GM23338 (cell line): ENCODE measurements around the gene PALLD.

Experiments
- CREB1 ChIP-seq: fragments of 250-450 bp; sonication (Bioruptor Pico); IDR thresholded peaks from 2 replicates; pipeline ENCODE4 v1.5.0; 2020; ENCODE audit warnings: low read depth, mild to moderate bottlenecking, moderate library complexity
- EZH2 ChIP-seq: fragments of 200-600 bp; sonication (generic); IDR thresholded peaks from one replicate; pipeline ENCODE4 v1.8.0; 2017; ENCODE audit warnings: antibody characterized with exemption, mild to moderate bottlenecking, low read depth; ENCODE audit not compliant: unreplicated experiment
- EZH2phosphoT487 ChIP-seq: fragments of 200-600 bp; sonication (generic); IDR thresholded peaks from one replicate; pipeline ENCODE4 v1.8.1; 2018; ENCODE audit warnings: antibody characterized with exemption; ENCODE audit not compliant: unreplicated experiment
- NANOG ChIP-seq: IDR thresholded peaks from 2 replicates; pipeline ENCODE4 v1.6.1; 2016; ENCODE audit warnings: antibody characterized with exemption, borderline replicate concordance
- POLR2AphosphoS5 ChIP-seq: IDR thresholded peaks from 2 replicates; pipeline ENCODE4 v1.6.1; 2016; ENCODE audit warnings: antibody characterized with exemption, low read depth
- ZNF114 ChIP-seq: fragments of 250-450 bp; sonication (Bioruptor Pico); IDR thresholded peaks from 2 replicates; pipeline ENCODE4 v1.5.0; 2020; ENCODE audit warnings: mild to moderate bottlenecking, moderate library complexity
- ZNF331 ChIP-seq: fragments of 250-450 bp; sonication (Bioruptor Pico); IDR thresholded peaks from 2 replicates; pipeline ENCODE4 v1.5.0; 2020; ENCODE audit warnings: low read depth, mild to moderate bottlenecking, moderate library complexity
- TF ChIP-seq, protein P1 (sequence below), 2 experiments: fragments of 200-600 bp in 1 of 2; sonication (generic) in 1 of 2; conservative IDR thresholded peaks; 2 replicates each; pipeline versions ENCODE4 v1.5.1 to v1.6.1; 2016 to 2017; ENCODE audit warnings: antibody characterized with exemption in 2 of 2, low read depth in 2 of 2, mild to moderate bottlenecking in 2 of 2, moderate library complexity in 1 of 2
- TF ChIP-seq, protein P2 (sequence below): IDR thresholded peaks from one replicate; pipeline ENCODE4 v1.6.1; 2018; ENCODE audit warnings: antibody characterized with exemption; ENCODE audit not compliant: unreplicated experiment
- TF ChIP-seq, protein P3 (sequence below): IDR thresholded peaks from 2 replicates; pipeline ENCODE4 v1.6.1; 2016; ENCODE audit warnings: antibody characterized with exemption

DNA sequence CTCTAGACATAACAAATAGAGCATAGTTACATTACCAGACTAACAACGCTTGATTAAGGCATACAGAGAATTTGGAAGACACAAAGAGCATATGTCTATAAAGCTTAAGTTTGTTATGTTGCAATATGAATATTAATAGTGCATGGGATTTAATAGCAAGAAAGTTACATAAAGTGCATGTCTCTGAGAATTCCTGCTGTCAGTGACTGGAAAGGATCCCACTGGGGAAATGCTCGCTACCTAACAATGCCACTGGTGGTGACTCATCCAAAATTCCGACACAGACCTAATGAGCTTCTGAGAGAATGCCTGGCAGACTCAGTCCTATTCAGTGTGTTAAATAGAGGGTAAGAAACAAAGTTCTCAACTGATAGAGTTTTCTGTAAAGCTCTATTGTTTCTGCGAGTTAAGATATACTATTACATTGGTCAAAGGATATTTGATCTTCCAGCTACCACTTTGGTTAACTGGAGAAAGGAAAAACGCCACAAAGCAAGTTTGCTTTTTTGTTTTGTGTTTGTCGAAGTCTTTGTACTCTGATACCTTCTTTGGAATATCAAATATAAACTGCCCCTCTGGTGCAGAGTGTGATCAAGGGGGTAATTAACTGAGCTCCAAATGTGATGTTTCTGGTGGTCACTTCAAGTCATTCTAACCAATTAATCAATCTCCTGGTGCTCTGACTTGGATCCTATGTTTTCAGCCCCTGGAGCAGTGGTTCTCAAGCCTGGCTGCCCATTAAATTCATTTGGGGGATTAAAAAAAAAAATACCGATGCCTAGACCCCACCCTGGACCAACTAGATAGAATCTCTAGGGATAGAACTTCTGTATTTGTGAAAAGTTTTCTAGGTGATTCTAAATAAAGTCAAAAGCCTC is 107.9 kb downstream of the PALLD start:
- TF ChIP-seq, protein P1, sequence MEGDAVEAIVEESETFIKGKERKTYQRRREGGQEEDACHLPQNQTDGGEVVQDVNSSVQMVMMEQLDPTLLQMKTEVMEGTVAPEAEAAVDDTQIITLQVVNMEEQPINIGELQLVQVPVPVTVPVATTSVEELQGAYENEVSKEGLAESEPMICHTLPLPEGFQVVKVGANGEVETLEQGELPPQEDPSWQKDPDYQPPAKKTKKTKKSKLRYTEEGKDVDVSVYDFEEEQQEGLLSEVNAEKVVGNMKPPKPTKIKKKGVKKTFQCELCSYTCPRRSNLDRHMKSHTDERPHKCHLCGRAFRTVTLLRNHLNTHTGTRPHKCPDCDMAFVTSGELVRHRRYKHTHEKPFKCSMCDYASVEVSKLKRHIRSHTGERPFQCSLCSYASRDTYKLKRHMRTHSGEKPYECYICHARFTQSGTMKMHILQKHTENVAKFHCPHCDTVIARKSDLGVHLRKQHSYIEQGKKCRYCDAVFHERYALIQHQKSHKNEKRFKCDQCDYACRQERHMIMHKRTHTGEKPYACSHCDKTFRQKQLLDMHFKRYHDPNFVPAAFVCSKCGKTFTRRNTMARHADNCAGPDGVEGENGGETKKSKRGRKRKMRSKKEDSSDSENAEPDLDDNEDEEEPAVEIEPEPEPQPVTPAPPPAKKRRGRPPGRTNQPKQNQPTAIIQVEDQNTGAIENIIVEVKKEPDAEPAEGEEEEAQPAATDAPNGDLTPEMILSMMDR (conservative IDR thresholded peaks at IDR 0.05; ENCODE audit: low read depth in 2 of 2), result no peak
- TF ChIP-seq NANOG, result no peak
- no peak for TF ChIP-seq EZH2
- no peak for TF ChIP-seq EZH2phosphoT487
- no peak for TF ChIP-seq POLR2AphosphoS5
- TF ChIP-seq, protein P2, sequence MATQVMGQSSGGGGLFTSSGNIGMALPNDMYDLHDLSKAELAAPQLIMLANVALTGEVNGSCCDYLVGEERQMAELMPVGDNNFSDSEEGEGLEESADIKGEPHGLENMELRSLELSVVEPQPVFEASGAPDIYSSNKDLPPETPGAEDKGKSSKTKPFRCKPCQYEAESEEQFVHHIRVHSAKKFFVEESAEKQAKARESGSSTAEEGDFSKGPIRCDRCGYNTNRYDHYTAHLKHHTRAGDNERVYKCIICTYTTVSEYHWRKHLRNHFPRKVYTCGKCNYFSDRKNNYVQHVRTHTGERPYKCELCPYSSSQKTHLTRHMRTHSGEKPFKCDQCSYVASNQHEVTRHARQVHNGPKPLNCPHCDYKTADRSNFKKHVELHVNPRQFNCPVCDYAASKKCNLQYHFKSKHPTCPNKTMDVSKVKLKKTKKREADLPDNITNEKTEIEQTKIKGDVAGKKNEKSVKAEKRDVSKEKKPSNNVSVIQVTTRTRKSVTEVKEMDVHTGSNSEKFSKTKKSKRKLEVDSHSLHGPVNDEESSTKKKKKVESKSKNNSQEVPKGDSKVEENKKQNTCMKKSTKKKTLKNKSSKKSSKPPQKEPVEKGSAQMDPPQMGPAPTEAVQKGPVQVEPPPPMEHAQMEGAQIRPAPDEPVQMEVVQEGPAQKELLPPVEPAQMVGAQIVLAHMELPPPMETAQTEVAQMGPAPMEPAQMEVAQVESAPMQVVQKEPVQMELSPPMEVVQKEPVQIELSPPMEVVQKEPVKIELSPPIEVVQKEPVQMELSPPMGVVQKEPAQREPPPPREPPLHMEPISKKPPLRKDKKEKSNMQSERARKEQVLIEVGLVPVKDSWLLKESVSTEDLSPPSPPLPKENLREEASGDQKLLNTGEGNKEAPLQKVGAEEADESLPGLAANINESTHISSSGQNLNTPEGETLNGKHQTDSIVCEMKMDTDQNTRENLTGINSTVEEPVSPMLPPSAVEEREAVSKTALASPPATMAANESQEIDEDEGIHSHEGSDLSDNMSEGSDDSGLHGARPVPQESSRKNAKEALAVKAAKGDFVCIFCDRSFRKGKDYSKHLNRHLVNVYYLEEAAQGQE, result no peak
- TF ChIP-seq ZNF114 (CRISPR knock-in tag), result no peak
- TF ChIP-seq, protein P3, sequence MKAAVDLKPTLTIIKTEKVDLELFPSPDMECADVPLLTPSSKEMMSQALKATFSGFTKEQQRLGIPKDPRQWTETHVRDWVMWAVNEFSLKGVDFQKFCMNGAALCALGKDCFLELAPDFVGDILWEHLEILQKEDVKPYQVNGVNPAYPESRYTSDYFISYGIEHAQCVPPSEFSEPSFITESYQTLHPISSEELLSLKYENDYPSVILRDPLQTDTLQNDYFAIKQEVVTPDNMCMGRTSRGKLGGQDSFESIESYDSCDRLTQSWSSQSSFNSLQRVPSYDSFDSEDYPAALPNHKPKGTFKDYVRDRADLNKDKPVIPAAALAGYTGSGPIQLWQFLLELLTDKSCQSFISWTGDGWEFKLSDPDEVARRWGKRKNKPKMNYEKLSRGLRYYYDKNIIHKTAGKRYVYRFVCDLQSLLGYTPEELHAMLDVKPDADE, result no peak
- no peak for TF ChIP-seq ZNF331
- TF ChIP-seq CREB1 (CRISPR knock-in tag), result no peak
